HepG2 (cell line): ENCODE results near the gene TCTA. TPM values are rescaled to one million over a fixed set of nuclear protein-coding genes. Genes with fewer than 3 reads are reported as not detected.

Experiments
- GTF2F1 ChIP-seq: fragments of 150-350 bp; IDR thresholded peaks from 2 replicates; pipeline ENCODE4 v1.6.1; 2014; ENCODE audit warnings: low read length
- KLF15 ChIP-seq: sonication (generic); formaldehyde crosslinking; IDR thresholded peaks from 2 replicates; pipeline ENCODE4 v1.8.1; 2023; ENCODE audit warnings: borderline replicate concordance, mild to moderate bottlenecking, inconsistent platforms, missing genetic modification reagents, mixed read lengths
- MEIS1 ChIP-seq: sonication (generic); formaldehyde crosslinking; IDR thresholded peaks from 2 replicates; pipeline ENCODE4 v1.9.0; 2021; ENCODE audit warnings: mild to moderate bottlenecking, missing genetic modification reagents, moderate library complexity, borderline replicate concordance
- NBN ChIP-seq: fragments of 450-650 bp; conservative IDR thresholded peaks from 2 replicates; pipeline ENCODE4 v1.6.1; 2017
- SIX1 ChIP-seq: sonication (generic); formaldehyde crosslinking; IDR thresholded peaks from 2 replicates; pipeline ENCODE4 v1.4.0; 2020; ENCODE audit warnings: missing genetic modification reagents, borderline replicate concordance
- SNAPC5 ChIP-seq: sonication (generic); formaldehyde crosslinking; IDR thresholded peaks from 2 replicates; pipeline ENCODE4 v1.8.1; 2023; ENCODE audit warnings: mild to moderate bottlenecking, missing genetic modification reagents, borderline replicate concordance
- SRF ChIP-seq: IDR thresholded peaks from 2 replicates; pipeline ENCODE4 v1.6.1; 2011; ENCODE audit warnings: mild to moderate bottlenecking, low read depth, low read length, moderate library complexity
- SRSF9 ChIP-seq: fragments of 200-400 bp; formaldehyde crosslinking; IDR thresholded peaks from 2 replicates; pipeline ENCODE4 v1.6.1; 2018; ENCODE audit warnings: borderline replicate concordance, mild to moderate bottlenecking, low read depth, low read length; ENCODE audit not compliant: insufficient read depth, poor library complexity, severe bottlenecking
- THYN1 ChIP-seq: sonication (generic); formaldehyde crosslinking; IDR thresholded peaks from 2 replicates; pipeline ENCODE4 v1.8.1; 2023; ENCODE audit warnings: low read depth, mild to moderate bottlenecking, moderate library complexity, missing genetic modification reagents, borderline replicate concordance
- ZBTB14 ChIP-seq: sonication (generic); formaldehyde crosslinking; IDR thresholded peaks from 2 replicates; pipeline ENCODE4 v1.4.0; 2020; ENCODE audit warnings: missing genetic modification reagents
- ZFP41 ChIP-seq: sonication (generic); formaldehyde crosslinking; IDR thresholded peaks from 2 replicates; pipeline ENCODE4 v1.4.0; 2020; ENCODE audit warnings: mild to moderate bottlenecking, missing genetic modification reagents, borderline replicate concordance
- ZGPAT ChIP-seq: IDR thresholded peaks from 2 replicates; pipeline ENCODE4 v1.6.1; 2016; ENCODE audit warnings: mild to moderate bottlenecking
- ZNF512B ChIP-seq: sonication (generic); formaldehyde crosslinking; IDR thresholded peaks from 2 replicates; pipeline ENCODE4 v1.5.1; 2020; ENCODE audit warnings: missing genetic modification reagents, mild to moderate bottlenecking, borderline replicate concordance
- ZNF589 ChIP-seq: sonication (generic); formaldehyde crosslinking; conservative IDR thresholded peaks from 2 replicates; pipeline ENCODE4 v1.8.0; 2022; ENCODE audit warnings: mild to moderate bottlenecking, moderate library complexity, missing genetic modification reagents
- ZNF773 ChIP-seq: sonication (generic); formaldehyde crosslinking; IDR thresholded peaks from 2 replicates; pipeline ENCODE4 v1.4.0; 2020; ENCODE audit warnings: missing genetic modification reagents, borderline replicate concordance
- ZSCAN9 ChIP-seq: IDR thresholded peaks from 2 replicates; pipeline ENCODE4 v1.6.1; 2016; ENCODE audit warnings: borderline replicate concordance
- polyA plus RNA-seq, 8 experiments: library from polyadenylated mRNA; depleted of rRNA in 3 of 8; stranded (reverse) in 7 of 8; unstranded in 1 of 8; fragments of >200 nt; fragmentation: Illumina TruSeq in 4 of 8; extraction: Trizol in 4 of 8; gene quantifications; 2 replicates each; pipeline versions ENCODE4 v1.2.1 to v1.2.3, GENCODE V29; 2011 to 2016; ENCODE audit warnings: low read depth in 4 of 8, missing spikeins in 1 of 8, mixed read lengths in 1 of 8; ENCODE audit not compliant: insufficient read depth in 1 of 8
- total RNA-seq, 5 experiments: library from RNA; depleted of rRNA; stranded (reverse); fragments of >200 nt; fragmentation: Illumina TruSeq; extraction: Trizol; gene quantifications; 2 replicates each; pipeline ENCODE4 v1.2.3, GENCODE V29; 2016; ENCODE audit warnings: low read depth in 1 of 5

Gene TCTA
- total and polyA plus RNA-seq, 2 of the 13 experiments (the other 11 are each of a cell fraction or from before 2014, with no cell fraction given) = 8.3 to 13.2 TPM

GRCh38 chr3:49422379-49423248 is 10.4 kb downstream of the TCTA start, which contains the start of gene AMT (continued):
- TF ChIP-seq SRF = no peak
- peak; percentile 90; the same call in 1 of the 2 replicates for TF ChIP-seq ZNF589
- peak; percentile 29 for TF ChIP-seq ZGPAT (CRISPR knock-in tag)
- no peak for TF ChIP-seq SRSF9
- TF ChIP-seq GTF2F1 = no peak
- TF ChIP-seq ZNF512B (CRISPR knock-in tag) = no peak; the same call in 1 of the 2 replicates
- no peak for TF ChIP-seq SNAPC5 (CRISPR knock-in tag)
- no peak for TF ChIP-seq ZFP41 (CRISPR knock-in tag)
- no peak for TF ChIP-seq SIX1 (CRISPR knock-in tag)
- TF ChIP-seq NBN = no peak
- no peak; the same call in 1 of the 2 replicates for TF ChIP-seq ZBTB14 (CRISPR knock-in tag)
- TF ChIP-seq ZSCAN9 (CRISPR knock-in tag) = no peak
- TF ChIP-seq ZNF773 (CRISPR knock-in tag) = no peak
- no peak for TF ChIP-seq KLF15 (CRISPR knock-in tag)
- no peak for TF ChIP-seq MEIS1 (CRISPR knock-in tag)
- TF ChIP-seq THYN1 (CRISPR knock-in tag) = 0 out of 2 replicates have a peak, but pooled peaks have one; percentile 18
